GM12891 (cell line): ENCODE results near the gene MDC1.

Source experiments
- PAX5 ChIP-seq: IDR thresholded peaks from 2 replicates; pipeline ENCODE4 v1.6.1; 2011; ENCODE audit warnings: low read length, moderate library complexity, mild to moderate bottlenecking; ENCODE audit not compliant: insufficient read depth, severe bottlenecking
- POLR2A ChIP-seq: IDR thresholded peaks from 2 replicates; pipeline ENCODE4 v1.6.1; 2011; ENCODE audit warnings: low read depth, low read length, control low read depth
- POLR2AphosphoS5 ChIP-seq: IDR thresholded peaks from 2 replicates; pipeline ENCODE4 v1.6.1; 2011; ENCODE audit warnings: low read depth, low read length, control low read depth
- POU2F2 ChIP-seq: IDR thresholded peaks from 2 replicates; pipeline ENCODE4 v1.6.1; 2011; ENCODE audit warnings: low read depth, mild to moderate bottlenecking, control low read depth, low read length, moderate library complexity
- SPI1 ChIP-seq: IDR thresholded peaks from 2 replicates; pipeline ENCODE4 v1.6.1; 2011; ENCODE audit warnings: low read depth, low read length, control low read depth
- TAF1 ChIP-seq: IDR thresholded peaks from 2 replicates; pipeline ENCODE4 v1.6.1; 2011; ENCODE audit warnings: low read depth, low read length, control low read depth

DNA sequence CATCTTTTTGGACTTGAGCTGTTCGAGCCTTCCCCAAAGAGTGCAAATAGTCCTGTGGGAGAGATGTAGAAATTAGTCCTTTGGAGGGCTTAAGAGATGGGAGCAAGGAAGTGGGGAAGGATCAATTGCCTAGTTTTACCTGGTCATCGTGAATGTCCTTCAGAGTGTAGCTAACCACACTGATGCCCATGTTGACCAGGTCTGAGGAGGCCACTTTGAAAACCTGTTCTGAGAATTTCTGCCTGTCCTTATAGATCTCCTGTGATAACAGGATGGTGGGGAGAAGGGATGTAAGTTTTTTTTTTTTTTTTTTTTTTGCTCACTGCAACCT, 23.4 kb upstream of the MDC1 start:
- TF ChIP-seq POU2F2 = no peak
- TF ChIP-seq POLR2A = no peak
- no peak for TF ChIP-seq TAF1
- TF ChIP-seq POLR2AphosphoS5 = no peak
- no peak for TF ChIP-seq SPI1
- no peak for TF ChIP-seq PAX5
